NK-92 (cell line): ENCODE results near the gene SFXN4.
"Not testable (repeated sequence)": the region's sequence is repeated elsewhere in the genome, so short reads cannot be mapped to it uniquely, and the experiment has no call there.

Source experiments
- DNase-seq: peaks from one replicate; lab custom pipeline; 2025; ENCODE audit not compliant: unreplicated experiment; lab: John Stamatoyannopoulos, UW

SFXN4 gene

GRCh38 chr10:119113751-119114732, 51.5 kb downstream of the SFXN4 start:
- no peak for DNase-seq

- DNase-seq = no peak
These were observed 53.5 kb downstream of the SFXN4 start for GRCh38 chr10:119112056-119112455.

GRCh38 chr10:119107771-119108170, 57.7 kb downstream of the SFXN4 start:
- not testable (repeated sequence) for DNase-seq

- not testable (repeated sequence) for DNase-seq
These were observed 58.4 kb downstream of the SFXN4 start for GRCh38 chr10:119107106-119107505.

GRCh38 chr10:119105899-119106298, 59.6 kb downstream of the SFXN4 start:
- not testable (repeated sequence) for DNase-seq

- no peak for DNase-seq
These were observed 60.4 kb downstream of the SFXN4 start for GRCh38 chr10:119105155-119105554.

- no peak for DNase-seq
These were observed 60.9 kb downstream of the SFXN4 start for GRCh38 chr10:119104654-119105015.

GRCh38 chr10:119103903-119104653, 61.4 kb downstream of the SFXN4 start, which contains the start of gene DENND10:
Gene DENND10, plus strand, starts transcription at chr10:119104113. Its CDS starts 30 bp downstream, at chr10:119104143.
- DNase-seq = no peak

GRCh38 chr10:119103241-119103902, 62.1 kb downstream of the SFXN4 start:
- no peak for DNase-seq

- no peak for DNase-seq
These were observed 64.0 kb downstream of the SFXN4 start for GRCh38 chr10:119101366-119102098.

GRCh38 chr10:119100434-119101238, 64.9 kb downstream of the SFXN4 start:
- DNase-seq = no peak

- no peak for DNase-seq
These were observed 66.9 kb downstream of the SFXN4 start for GRCh38 chr10:119098576-119098975.

- not testable (repeated sequence) for DNase-seq
These were observed 68.7 kb downstream of the SFXN4 start for GRCh38 chr10:119096641-119097415.

- DNase-seq = no peak
These were observed 69.9 kb downstream of the SFXN4 start for GRCh38 chr10:119095640-119096039.

- DNase-seq = no peak
These were observed 74.5 kb downstream of the SFXN4 start for GRCh38 chr10:119090968-119091367.
